Measurements from ENCODE around the gene PRSS56. TPM values are rescaled to one million over a fixed set of nuclear protein-coding genes. Genes with fewer than 3 reads are reported as not detected.

The PRSS56 gene
- total RNA-seq, 1 experiment from 2014 or later: not detected

- Mint-ChIP-seq H3K27ac (ENCODE audit: unreplicated experiment) (no peak overlapping the region), H3K4me3 (ENCODE audit: unreplicated experiment) (no peak overlapping the region), H3K4me1 (ENCODE audit: low read depth, unreplicated experiment) (peaks cover 10% of the 10 kb centered on the region), H3K27me3 (ENCODE audit: insufficient read depth, unreplicated experiment) (no peaks in the 10 kb centered on the region), H3K9me3 (ENCODE audit: unreplicated experiment) (no peaks in the 10 kb centered on the region), H3K36me3 (ENCODE audit: insufficient read depth, unreplicated experiment) (no peaks in the 10 kb centered on the region)
- peaks cover 8% of the 10 kb centered on the region for H3K4me1 ChIP-seq
- BruUV-seq (replicated peaks): no TSS peak
- no peaks in the 10 kb centered on the region for H3K36me3 ChIP-seq (ENCODE audit: control insufficient read depth, insufficient read depth, low read length)
- intact Hi-C loops (cut with micrococcal nuclease; ENCODE audit: unreplicated experiment): no loop called here
- CTCF ChIA-PET: no interaction called here
- TF ChIP-seq CTCF (IDR thresholded peaks at IDR 0.05; ENCODE audit: insufficient read depth in 1 of 2, low read depth in 1 of 2, low read length in 1 of 2, severe bottlenecking in 1 of 2, unreplicated experiment in 1 of 2): no peak
- no peak for DNase-seq
- no peak overlapping the region for H3K4me3 ChIP-seq (ENCODE audit: low read depth, low read length)
- no peaks in the 10 kb centered on the region for H3K27me3 ChIP-seq (replicated peaks; ENCODE audit: control insufficient read depth, insufficient read depth, low read length)
- POLR2A ChIA-PET: no interaction called here
- no peaks in the 10 kb centered on the region for H3K9me3 ChIP-seq
Observed at GRCh38 chr2:232511336-232511890, 8.8 kb upstream of the PRSS56 start.

DNA sequence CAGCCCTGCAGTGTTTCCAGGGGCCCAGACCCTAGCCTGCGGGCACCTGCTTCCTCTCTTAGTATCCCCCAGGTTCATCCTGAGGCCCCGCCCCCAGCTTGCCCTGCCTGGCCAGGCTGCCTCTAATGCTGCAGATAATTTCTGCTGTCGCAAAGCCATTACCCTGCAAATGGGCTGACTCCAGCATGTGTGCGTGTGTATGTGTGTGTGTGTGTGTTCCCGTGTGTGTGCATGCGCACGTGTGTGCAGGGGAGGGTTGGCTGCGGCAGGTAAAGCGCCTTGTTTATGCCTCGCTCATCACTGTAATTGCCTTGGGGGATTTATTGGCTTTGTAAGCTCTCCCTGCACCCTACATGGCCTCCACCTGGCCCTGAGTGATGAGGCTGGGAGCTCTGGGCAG lies 7.6 kb upstream of the PRSS56 start:
- no peaks in the 10 kb centered on the region for H3K9me3 ChIP-seq
- peaks cover 14% of the 10 kb centered on the region for H3K4me1 ChIP-seq
- POLR2A ChIA-PET: no interaction called here
- no peaks in the 10 kb centered on the region for H3K27me3 Mint-ChIP-seq (ENCODE audit: insufficient read depth, unreplicated experiment)
- H3K27me3 ChIP-seq (replicated peaks; ENCODE audit: control insufficient read depth, insufficient read depth, low read length): no peaks in the 10 kb centered on the region
- H3K36me3 ChIP-seq (ENCODE audit: control insufficient read depth, insufficient read depth, low read length): no peaks in the 10 kb centered on the region
- H3K4me1 Mint-ChIP-seq (ENCODE audit: low read depth, unreplicated experiment): peaks cover 20% of the 10 kb centered on the region
- no peaks in the 10 kb centered on the region for H3K9me3 Mint-ChIP-seq (ENCODE audit: unreplicated experiment)
- H3K27ac Mint-ChIP-seq (ENCODE audit: unreplicated experiment): no peak overlapping the region
- no peak overlapping the region for H3K4me3 ChIP-seq (ENCODE audit: low read depth, low read length)
- intact Hi-C loops (cut with micrococcal nuclease; ENCODE audit: unreplicated experiment): no loop called here
- no peak overlapping the region for H3K4me3 Mint-ChIP-seq (ENCODE audit: unreplicated experiment)
- no peak for TF ChIP-seq CTCF (IDR thresholded peaks at IDR 0.05; ENCODE audit: insufficient read depth in 1 of 2, low read depth in 1 of 2, low read length in 1 of 2, severe bottlenecking in 1 of 2, unreplicated experiment in 1 of 2)
- DNase-seq: no peak
- CTCF ChIA-PET: interaction anchor here (0.6 kb wide), 1 partner anchor 43 kb away, joined by 3 read pairs; no protein-coding TSS in a partner anchor
- H3K36me3 Mint-ChIP-seq (ENCODE audit: insufficient read depth, unreplicated experiment): no peaks in the 10 kb centered on the region
- no TSS peak for BruUV-seq (replicated peaks)

DNA sequence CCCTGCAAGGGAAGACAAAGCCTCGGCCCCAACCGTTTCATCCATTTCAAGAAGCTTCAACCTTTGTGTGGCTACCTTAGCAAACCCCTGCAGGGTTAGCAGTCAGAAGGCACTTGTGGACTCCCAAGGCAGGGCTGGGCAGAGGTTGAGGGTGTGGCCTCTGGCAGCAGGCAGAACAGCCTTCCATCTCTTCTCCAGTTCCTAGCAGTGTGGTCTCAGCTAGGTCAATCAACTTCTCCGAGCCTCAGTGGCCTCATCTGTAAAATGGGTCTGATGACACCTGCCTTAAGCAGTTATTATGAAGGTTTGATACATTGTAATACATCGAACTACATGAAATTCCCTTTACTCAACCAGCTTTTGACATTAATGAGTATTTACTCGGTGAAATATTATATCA lies 6.8 kb upstream of the PRSS56 start:
- no peaks in the 10 kb centered on the region for H3K27me3 Mint-ChIP-seq (ENCODE audit: insufficient read depth, unreplicated experiment)
- no peaks in the 10 kb centered on the region for H3K9me3 Mint-ChIP-seq (ENCODE audit: unreplicated experiment)
- Histone ChIP-seq H3K9me3 (no peaks in the 10 kb centered on the region), H3K27me3 (replicated peaks; ENCODE audit: control insufficient read depth, insufficient read depth, low read length) (no peaks in the 10 kb centered on the region), H3K4me3 (ENCODE audit: low read depth, low read length) (no peak overlapping the region), H3K4me1 (peaks cover 14% of the 10 kb centered on the region), H3K36me3 (ENCODE audit: control insufficient read depth, insufficient read depth, low read length) (no peaks in the 10 kb centered on the region)
- POLR2A ChIA-PET: no interaction called here
- DNase-seq: no peak
- H3K36me3 Mint-ChIP-seq (ENCODE audit: insufficient read depth, unreplicated experiment): no peaks in the 10 kb centered on the region
- H3K27ac Mint-ChIP-seq (ENCODE audit: unreplicated experiment): no peak overlapping the region
- intact Hi-C loops (cut with micrococcal nuclease; ENCODE audit: unreplicated experiment): no loop called here
- peaks cover 20% of the 10 kb centered on the region for H3K4me1 Mint-ChIP-seq (ENCODE audit: low read depth, unreplicated experiment)
- no peak overlapping the region for H3K4me3 Mint-ChIP-seq (ENCODE audit: unreplicated experiment)
- BruUV-seq (replicated peaks): no TSS peak
- CTCF ChIA-PET: no interaction called here
- TF ChIP-seq CTCF (IDR thresholded peaks at IDR 0.05; ENCODE audit: insufficient read depth in 1 of 2, low read depth in 1 of 2, low read length in 1 of 2, severe bottlenecking in 1 of 2, unreplicated experiment in 1 of 2): no peak

All from Caco-2 (cell line).